HG03469 (cell line): ENCODE data around the gene EDN1.

ENCODE experiments used
- ATAC-seq: cut with Tn5 transposase; IDR thresholded peaks from one replicate; pipeline ENCODE4 v1.9.1; 2021; ENCODE audit warnings: mild to moderate bottlenecking, moderate library complexity, moderate number of reproducible peaks; ENCODE audit not compliant: unreplicated experiment

Gene EDN1

DNA sequence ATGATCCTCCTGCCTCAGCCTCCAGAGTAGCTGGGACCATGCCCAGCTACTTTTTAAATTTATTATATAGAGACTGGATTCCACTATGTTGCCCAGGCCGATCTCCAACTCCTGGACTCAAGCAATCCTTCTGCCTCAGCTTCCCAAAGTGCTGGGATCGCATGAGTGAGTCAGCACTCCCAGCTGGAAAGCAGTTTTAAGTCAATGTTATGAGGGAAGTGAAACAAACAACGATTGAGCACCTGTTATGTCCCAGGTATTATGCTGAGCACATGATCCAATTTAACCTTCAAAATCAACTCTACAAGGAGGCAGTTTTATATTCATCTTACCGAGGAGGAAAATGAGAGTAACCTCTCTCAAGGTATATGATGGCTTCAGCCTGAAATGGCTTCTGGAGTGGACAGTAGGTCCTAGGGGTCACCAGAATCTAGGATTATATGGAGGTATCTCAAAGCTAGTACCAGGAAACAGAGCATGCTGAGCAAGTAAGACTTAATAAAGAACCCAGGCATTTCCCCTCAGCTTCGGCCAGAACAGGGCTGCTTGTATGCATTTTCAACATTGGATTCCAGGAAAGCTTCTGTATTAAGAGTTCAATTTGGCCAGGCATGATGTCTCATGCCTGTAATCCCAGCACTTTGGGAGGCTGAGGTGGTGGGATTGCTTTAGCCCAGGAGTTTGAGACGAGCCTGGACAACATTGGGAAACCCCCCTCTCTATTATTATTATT is 55.0 kb downstream of the EDN1 start:
- no peak for ATAC-seq

- no peak for ATAC-seq
Observed at GRCh38 chr6:12345694-12346058, 55.5 kb downstream of the EDN1 start.
